Upper lobe of left lung (tissue), 6 donors: Measurements from ENCODE around the gene MRPL48. TPM values are rescaled to one million over a fixed set of nuclear protein-coding genes. Genes with fewer than 3 reads are reported as not detected.

Experiments
- ATAC-seq, 2 donors: fragments of 200-7000 bp; cut with Tn5 transposase; one replicate each; pipeline ENCODE4 v1.9.1; 2022; ENCODE audit warnings: mild to moderate bottlenecking in 2 of 2, moderate library complexity in 2 of 2; ENCODE audit not compliant: low FRiP score in 2 of 2
- DNase-seq, 2 donors: peaks; one replicate each; pipeline ENCODE4 v3.0.0-alpha.2; 2019 to 2020
- H3K27ac ChIP-seq, 4 donors: fragments of 200-600 bp; sonication (generic); one replicate each; pipeline ENCODE4 v1.5.1; 2016 to 2019
- H3K27me3 ChIP-seq, 4 donors: fragments of 200-600 bp; sonication (generic); one replicate each; pipeline ENCODE4 v1.5.1; 2017 to 2019
- H3K36me3 ChIP-seq, 4 donors: fragments of 200-600 bp; sonication (generic); one replicate each; pipeline ENCODE4 v1.5.1; 2016 to 2019
- H3K4me1 ChIP-seq, 4 donors: fragments of 200-600 bp; sonication (generic); one replicate each; pipeline ENCODE4 v1.5.1; 2018 to 2019
- H3K4me3 ChIP-seq, 4 donors: fragments of 200-600 bp; sonication (generic); one replicate each; pipeline ENCODE4 v1.5.1; 2017 to 2019; ENCODE audit warnings: mild to moderate bottlenecking in 2 of 4, moderate library complexity in 1 of 4
- H3K9me3 ChIP-seq, 4 donors: fragments of 200-600 bp; sonication (generic); one replicate each; pipeline ENCODE4 v1.5.1; 2018 to 2019
- EP300 ChIP-seq, 4 donors: sonication (generic); formaldehyde crosslinking; IDR thresholded peaks; one replicate each; pipeline ENCODE4 v1.5.1; 2017; ENCODE audit warnings: antibody characterized with exemption in 4 of 4, control low read depth in 2 of 4
- POLR2A ChIP-seq, 4 donors: fragments of 450-650 bp; IDR thresholded peaks; one replicate each; pipeline ENCODE4 v1.5.1; 2016 to 2017; ENCODE audit warnings: antibody characterized with exemption in 4 of 4, mild to moderate bottlenecking in 2 of 4
- POLR2AphosphoS5 ChIP-seq, 2 donors: sonication (generic); formaldehyde crosslinking; IDR thresholded peaks; one replicate each; pipeline ENCODE4 v1.5.1; 2017; ENCODE audit warnings: antibody characterized with exemption in 2 of 2
- WGBS, 2 donors: methylation state at CpG; one replicate each; pipeline ENCODE4 v1.1.5; 2017 to 2018; 5-methylcytosine and 5-hydroxymethylcytosine counted together
- total RNA-seq, 6 donors: library from RNA; depleted of rRNA in 4 of 6; stranded (reverse); fragments of >200 nt in 4 of 6; gene quantifications; one replicate each; pipeline versions ENCODE4 v1.1.0 to v1.2.1, GENCODE V29; 2016 to 2021
- TF ChIP-seq, protein P1 (sequence below), 6 experiments: fragments of 450-650 bp in 4 of 6; fragments of 200-600 bp in 2 of 6; sonication (generic) in 2 of 6; IDR thresholded peaks; one replicate each; pipeline ENCODE4 v1.5.1; 2016 to 2019; ENCODE audit warnings: antibody characterized with exemption in 6 of 6
- donor health status: DM: no; HTN: no; CAD: no; lungs with moderate emphysema.
- donor health status: DM: no; HTN: yes; CAD: no; lungs with severe emphysema.

MRPL48 gene
- total RNA-seq, 6 donors from 2014 or later: 7.3 to 25.3 (median 21.8) TPM

DNA sequence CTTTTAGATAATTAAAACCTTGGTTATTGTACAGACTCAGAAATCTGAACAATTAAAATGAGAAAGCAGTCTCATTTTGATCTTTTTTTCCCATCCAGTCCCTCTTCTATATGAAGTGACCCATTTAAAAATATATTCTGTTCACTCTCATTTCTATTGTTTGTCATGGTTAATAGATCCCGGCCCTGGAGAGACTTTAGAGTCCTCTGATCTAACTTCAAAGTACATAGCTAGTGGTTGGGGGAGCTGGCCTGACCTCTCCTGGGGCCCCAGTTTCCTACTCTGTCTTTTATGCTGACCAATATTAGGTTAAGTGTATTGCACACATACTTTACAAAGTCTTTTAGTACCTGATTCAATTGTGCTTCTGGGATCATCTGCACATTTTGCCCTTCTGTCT is 13.5 kb downstream of the MRPL48 start:
- no peak for ATAC-seq
- TF ChIP-seq EP300 (IDR thresholded peaks at IDR 0.05): no peak
- TF ChIP-seq, protein P1, sequence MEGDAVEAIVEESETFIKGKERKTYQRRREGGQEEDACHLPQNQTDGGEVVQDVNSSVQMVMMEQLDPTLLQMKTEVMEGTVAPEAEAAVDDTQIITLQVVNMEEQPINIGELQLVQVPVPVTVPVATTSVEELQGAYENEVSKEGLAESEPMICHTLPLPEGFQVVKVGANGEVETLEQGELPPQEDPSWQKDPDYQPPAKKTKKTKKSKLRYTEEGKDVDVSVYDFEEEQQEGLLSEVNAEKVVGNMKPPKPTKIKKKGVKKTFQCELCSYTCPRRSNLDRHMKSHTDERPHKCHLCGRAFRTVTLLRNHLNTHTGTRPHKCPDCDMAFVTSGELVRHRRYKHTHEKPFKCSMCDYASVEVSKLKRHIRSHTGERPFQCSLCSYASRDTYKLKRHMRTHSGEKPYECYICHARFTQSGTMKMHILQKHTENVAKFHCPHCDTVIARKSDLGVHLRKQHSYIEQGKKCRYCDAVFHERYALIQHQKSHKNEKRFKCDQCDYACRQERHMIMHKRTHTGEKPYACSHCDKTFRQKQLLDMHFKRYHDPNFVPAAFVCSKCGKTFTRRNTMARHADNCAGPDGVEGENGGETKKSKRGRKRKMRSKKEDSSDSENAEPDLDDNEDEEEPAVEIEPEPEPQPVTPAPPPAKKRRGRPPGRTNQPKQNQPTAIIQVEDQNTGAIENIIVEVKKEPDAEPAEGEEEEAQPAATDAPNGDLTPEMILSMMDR (IDR thresholded peaks at IDR 0.05): no peak
- TF ChIP-seq POLR2AphosphoS5 (IDR thresholded peaks at IDR 0.05): no peak
- no peak for TF ChIP-seq POLR2A (IDR thresholded peaks at IDR 0.05)

DNA sequence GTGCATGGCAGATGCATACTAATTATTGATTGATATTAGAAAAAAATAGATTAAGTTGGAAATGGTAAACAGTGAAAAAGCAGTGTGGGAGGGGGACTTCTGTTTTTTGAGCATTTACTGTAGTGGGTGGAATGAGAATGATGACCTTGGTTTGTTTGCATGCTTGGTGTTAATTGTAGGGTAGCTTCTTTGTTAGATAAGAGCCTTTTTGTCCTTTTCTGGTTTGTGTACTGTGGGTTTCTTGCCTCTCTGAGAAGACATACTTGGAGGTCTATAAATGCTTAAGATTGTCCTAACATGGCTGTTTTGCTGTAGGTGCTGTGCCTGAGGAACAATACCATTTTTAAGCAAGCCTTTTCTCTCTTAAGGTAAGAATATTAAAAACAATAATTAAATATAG is 17.0 kb downstream of the MRPL48 start:
- Histone ChIP-seq H3K27ac (no peak overlapping the region), H3K4me3 (no peak overlapping the region), H3K27me3 (no peaks in the 10 kb centered on the region), H3K9me3 (no peaks in the 10 kb centered on the region), H3K36me3 (peaks cover 0 to 7% (median 1%) of the 10 kb centered on the region in 4 donors), H3K4me1 (no peaks in the 10 kb centered on the region)
- ATAC-seq (no peak), DNase-seq (no peak)
- TF ChIP-seq EP300 (IDR thresholded peaks at IDR 0.05) (no peak), POLR2A (IDR thresholded peaks at IDR 0.05) (no peak), POLR2AphosphoS5 (IDR thresholded peaks at IDR 0.05) (no peak)
- TF ChIP-seq, protein P1 (IDR thresholded peaks at IDR 0.05): no peak

More for the DNA sequence above, 13.5 kb downstream of the MRPL48 start:
- WGBS, 2 donors: 62 to 83% methylated on average over 1 of the region's 1 CpG
- no peak overlapping the region for H3K4me3 ChIP-seq
- peaks cover 0 to 16% (median 9%) of the 10 kb centered on the region in 4 donors for H3K36me3 ChIP-seq
- H3K9me3 ChIP-seq: no peaks in the 10 kb centered on the region
- no peaks in the 10 kb centered on the region for H3K4me1 ChIP-seq
- H3K27me3 ChIP-seq: no peaks in the 10 kb centered on the region
- no peak overlapping the region for H3K27ac ChIP-seq
- no peak for DNase-seq

DNA sequence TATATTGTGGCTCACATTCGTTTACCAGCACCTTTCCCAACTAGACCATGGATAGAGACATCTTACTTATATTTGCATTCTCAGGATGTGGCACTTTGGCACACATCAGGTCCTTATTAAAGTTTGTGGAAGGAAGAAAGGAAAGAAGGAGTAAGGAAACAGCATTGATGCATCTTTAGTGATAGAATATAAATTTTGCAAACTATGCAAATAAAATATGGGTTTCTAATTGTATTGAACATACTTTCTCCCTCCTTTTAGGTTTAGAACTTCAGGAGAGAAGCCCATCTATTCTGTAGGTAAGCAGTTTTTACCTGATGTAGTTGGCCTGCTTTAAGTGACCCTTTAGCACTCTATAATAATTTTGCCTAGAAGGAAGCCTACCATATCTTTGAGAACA is 20.4 kb downstream of the MRPL48 start:
- no peak for TF ChIP-seq POLR2AphosphoS5 (IDR thresholded peaks at IDR 0.05)
- no peak for TF ChIP-seq EP300 (IDR thresholded peaks at IDR 0.05)
- TF ChIP-seq POLR2A (IDR thresholded peaks at IDR 0.05): no peak
- TF ChIP-seq, protein P1 (IDR thresholded peaks at IDR 0.05): no peak
- H3K4me3 ChIP-seq: no peak overlapping the region
- no peaks in the 10 kb centered on the region for H3K9me3 ChIP-seq
- WGBS, 2 donors: 95 to 100% methylated on average over 1 of the region's 1 CpG
- DNase-seq: no peak
- ATAC-seq: no peak
- no peak overlapping the region for H3K27ac ChIP-seq
- peaks cover 0 to 7% (median 1%) of the 10 kb centered on the region in 4 donors for H3K36me3 ChIP-seq
- H3K4me1 ChIP-seq: peaks cover 0 to 8% (median 0%) of the 10 kb centered on the region in 4 donors
- no peaks in the 10 kb centered on the region for H3K27me3 ChIP-seq

DNA sequence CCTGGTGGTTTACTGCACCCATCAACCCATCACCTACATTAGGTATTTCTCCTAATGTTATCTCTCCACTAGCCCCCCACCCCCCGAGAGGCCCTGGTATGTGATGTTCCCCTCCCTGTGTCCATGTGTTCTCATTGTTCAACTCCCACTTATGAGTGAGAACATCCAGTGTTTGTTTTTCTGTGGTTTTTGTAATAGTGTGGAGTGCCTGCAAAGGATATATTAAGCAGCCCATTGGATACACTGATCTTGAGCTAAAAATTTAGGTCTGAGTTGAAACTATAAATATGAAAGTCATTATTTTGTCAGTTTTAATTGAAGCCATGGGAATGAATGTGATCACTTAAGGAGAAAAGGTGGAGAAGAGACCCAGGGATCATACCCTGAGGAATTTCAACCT is 23.0 kb downstream of the MRPL48 start:
- no peak for ATAC-seq
- Histone ChIP-seq H3K27me3 (no peaks in the 10 kb centered on the region), H3K27ac (no peak overlapping the region), H3K36me3 (peaks cover 0 to 7% (median 1%) of the 10 kb centered on the region in 4 donors), H3K9me3 (no peaks in the 10 kb centered on the region), H3K4me1 (peaks cover 0 to 8% (median 0%) of the 10 kb centered on the region in 4 donors), H3K4me3 (no peak overlapping the region)
- no peak for DNase-seq
- TF ChIP-seq EP300 (IDR thresholded peaks at IDR 0.05): no peak
- WGBS, 2 donors: 67 to 80% methylated on average over 1 of the region's 1 CpG

DNA sequence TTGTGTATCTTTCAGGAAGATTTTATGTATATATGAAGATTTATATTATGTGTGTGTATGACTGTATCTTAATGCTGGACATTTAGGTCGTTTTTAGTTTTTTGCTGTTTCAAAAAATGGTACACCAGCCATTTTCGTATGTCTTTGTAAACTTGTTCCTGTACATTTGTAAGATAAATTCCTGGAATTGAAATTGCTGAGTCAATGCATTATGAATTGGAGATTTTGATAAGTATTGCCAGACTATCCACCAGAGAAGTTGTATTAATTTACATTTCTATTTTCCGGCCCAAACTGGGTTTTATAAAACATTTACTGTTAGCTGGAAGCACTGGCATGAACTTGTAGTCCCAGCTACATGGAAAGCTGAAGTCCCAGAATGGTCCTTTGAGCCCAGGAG is 24.6 kb downstream of the MRPL48 start:
- Histone ChIP-seq H3K4me3 (no peak overlapping the region), H3K27ac (no peak overlapping the region), H3K9me3 (no peaks in the 10 kb centered on the region), H3K36me3 (peaks cover 0 to 7% (median 1%) of the 10 kb centered on the region in 4 donors), H3K4me1 (peaks cover 0 to 8% (median 0%) of the 10 kb centered on the region in 4 donors), H3K27me3 (no peaks in the 10 kb centered on the region)
- ATAC-seq (no peak), DNase-seq (no peak)
- 93% methylated on average over 3 of the region's 3 CpGs for WGBS, 2 donors
- no peak for TF ChIP-seq EP300 (IDR thresholded peaks at IDR 0.05)
- TF ChIP-seq POLR2A (IDR thresholded peaks at IDR 0.05): no peak
- no peak for TF ChIP-seq POLR2AphosphoS5 (IDR thresholded peaks at IDR 0.05)
- TF ChIP-seq, protein P1 (IDR thresholded peaks at IDR 0.05): no peak
